DND-41 (cell line): ENCODE measurements around the gene PCDH9.

Experiments
- ATAC-seq: fragments of 200-7000 bp; cut with Tn5 transposase; 3 replicates; pipeline ENCODE4 v1.9.1; 2021; ENCODE audit warnings: low read depth; ENCODE audit not compliant: insufficient read depth
- DNase-seq: peaks from one replicate; pipeline ENCODE4 v3.0.0-alpha.2; 2020
- H2AFZ ChIP-seq: 2 replicates; pipeline ENCODE4 v1.6.0; 2012; ENCODE audit warnings: low read depth, low read length
- H3K27ac ChIP-seq: 2 replicates; pipeline ENCODE4 v1.5.1; 2012; ENCODE audit warnings: low read length, inconsistent platforms
- H3K27me3 ChIP-seq: fragments of 200-600 bp; sonication (generic); 2 replicates; pipeline ENCODE4 v1.6.0; 2012; ENCODE audit warnings: low read length, mild to moderate bottlenecking, inconsistent platforms; ENCODE audit not compliant: insufficient read depth, poor library complexity
- H3K36me3 ChIP-seq: 2 replicates; pipeline ENCODE4 v1.5.1; 2012; ENCODE audit warnings: low read length, inconsistent platforms; ENCODE audit not compliant: insufficient read depth
- H3K4me1 ChIP-seq: 2 replicates; pipeline ENCODE4 v1.5.1; 2012; ENCODE audit warnings: mild to moderate bottlenecking, low read length; ENCODE audit not compliant: insufficient read depth
- H3K4me2 ChIP-seq: 2 replicates; pipeline ENCODE4 v1.6.0; 2012; ENCODE audit warnings: mild to moderate bottlenecking, moderate library complexity, low read length, inconsistent platforms; ENCODE audit not compliant: insufficient read depth
- H3K4me3 ChIP-seq, 2 experiments: fragments of 200-600 bp in 1 of 2; shearing (Covaris generic) in 1 of 2; 2 replicates each; pipeline ENCODE4 v1.5.1; 2012 to 2016; ENCODE audit warnings: inconsistent platforms in 2 of 2, low read length in 2 of 2, mild to moderate bottlenecking in 2 of 2, low read depth in 1 of 2, moderate library complexity in 1 of 2
- H3K79me2 ChIP-seq: 2 replicates; pipeline ENCODE4 v1.6.0; 2012; ENCODE audit warnings: low read length, inconsistent platforms; ENCODE audit not compliant: insufficient read depth
- H3K9ac ChIP-seq: 2 replicates; pipeline ENCODE4 v1.6.0; 2012; ENCODE audit warnings: low read depth, mild to moderate bottlenecking, inconsistent platforms, low read length, moderate library complexity
- H3K9me3 ChIP-seq: 2 replicates; pipeline ENCODE4 v1.5.1; 2012; ENCODE audit warnings: low read length, moderate library complexity, mild to moderate bottlenecking, inconsistent platforms; ENCODE audit not compliant: insufficient read depth, severe bottlenecking
- H4K20me1 ChIP-seq: 2 replicates; pipeline ENCODE4 v1.6.0; 2012; ENCODE audit warnings: low read length; ENCODE audit not compliant: insufficient read depth
- CTCF ChIP-seq: IDR thresholded peaks from 2 replicates; pipeline ENCODE4 v1.5.1; 2012; ENCODE audit warnings: borderline replicate concordance, low read length, moderate library complexity, mild to moderate bottlenecking; ENCODE audit not compliant: poor library complexity, severe bottlenecking; ENCODE audit errors: extremely low read depth
- EZH2 ChIP-seq: IDR thresholded peaks from 3 replicates; pipeline ENCODE4 v1.6.1; 2012; ENCODE audit warnings: borderline replicate concordance, low read depth, mild to moderate bottlenecking, moderate library complexity, low read length, inconsistent platforms; ENCODE audit not compliant: severe bottlenecking

The PCDH9 gene

GRCh38 chr13:67070306-67070705 is 159.8 kb downstream of the PCDH9 start:
- Histone ChIP-seq H4K20me1 (no peaks in the 10 kb centered on the region), H3K27me3 (no peaks in the 10 kb centered on the region), H2AFZ (no peak overlapping the region), H3K27ac (no peak overlapping the region), H3K36me3 (no peaks in the 10 kb centered on the region), H3K79me2 (no peaks in the 10 kb centered on the region), H3K4me2 (no peak overlapping the region), H3K9ac (no peak overlapping the region), H3K9me3 (no peaks in the 10 kb centered on the region), H3K4me3 (no peak overlapping the region), H3K4me1 (no peaks in the 10 kb centered on the region)
- TF ChIP-seq CTCF: no peak
- no peak for TF ChIP-seq EZH2
- ATAC-seq: no peak
- DNase-seq: no peak

- no peak overlapping the region for H3K27ac ChIP-seq
- H3K9me3 ChIP-seq: no peaks in the 10 kb centered on the region
Measured at GRCh38 chr13:67069117-67069767, 160.9 kb downstream of the PCDH9 start.

GRCh38 chr13:67064920-67065319 is 165.2 kb downstream of the PCDH9 start:
- Histone ChIP-seq H3K36me3 (no peaks in the 10 kb centered on the region), H3K9ac (no peak overlapping the region), H3K9me3 (no peaks in the 10 kb centered on the region), H2AFZ (no peak overlapping the region), H3K4me2 (no peak overlapping the region), H3K27me3 (no peaks in the 10 kb centered on the region), H3K4me1 (no peaks in the 10 kb centered on the region), H4K20me1 (no peaks in the 10 kb centered on the region), H3K4me3 (no peak overlapping the region), H3K79me2 (no peaks in the 10 kb centered on the region), H3K27ac (no peak overlapping the region)
- no peak for ATAC-seq
- DNase-seq: no peak
- TF ChIP-seq CTCF (no peak), EZH2 (no peak)

More at GRCh38 chr13:67069117-67069767, 160.9 kb downstream of the PCDH9 start:
- no peak for TF ChIP-seq EZH2
- no peak for TF ChIP-seq CTCF
- Histone ChIP-seq H3K4me2 (no peak overlapping the region), H3K4me3 (no peak overlapping the region), H3K36me3 (no peaks in the 10 kb centered on the region), H2AFZ (no peak overlapping the region), H3K9ac (no peak overlapping the region), H3K27me3 (no peaks in the 10 kb centered on the region), H3K4me1 (no peaks in the 10 kb centered on the region), H4K20me1 (no peaks in the 10 kb centered on the region), H3K79me2 (no peaks in the 10 kb centered on the region)
- DNase-seq (no peak), ATAC-seq (no peak)
